ENCODE measurements around the gene HPCAL4. TPM values are rescaled to one million over a fixed set of nuclear protein-coding genes. Genes with fewer than 3 reads are reported as not detected.

HPCAL4 gene
- total RNA-seq, 1 donor from 2014 or later: 0.88 TPM

GRCh38 chr1:39672551-39672947, 18.7 kb downstream of the HPCAL4 start:
- Histone ChIP-seq H3K27ac (replicated peaks) (peak overlapping the region; percentile 92), H3K9me3 (replicated peaks) (no peaks in the 10 kb centered on the region), H3K4me1 (peaks cover 55% of the 10 kb centered on the region), H3K4me3 (peak overlapping the region; percentile 76), H3K36me3 (no peaks in the 10 kb centered on the region), H3K27me3 (ENCODE audit: low read depth) (peaks cover 19% of the 10 kb centered on the region)
- intact Hi-C loops (cut with micrococcal nuclease): no loop called here
- peak; percentile 51 for TF ChIP-seq CTCF (IDR thresholded peaks at IDR 0.05; ENCODE audit: borderline replicate concordance)
- no peak for DNase-seq

GRCh38 chr1:39671793-39672550, 19.3 kb downstream of the HPCAL4 start, which contains the start of gene NT5C1A:
Gene NT5C1A (minus strand): TSS chr1:39672107. CDS start chr1:39672038, 69 bp downstream.
- peak; percentile 76 for DNase-seq
- Histone ChIP-seq H3K36me3 (no peaks in the 10 kb centered on the region), H3K4me1 (peaks cover 59% of the 10 kb centered on the region), H3K27me3 (ENCODE audit: low read depth) (peaks cover 19% of the 10 kb centered on the region), H3K4me3 (peak within 1 kb of the TSS; percentile 76), H3K9me3 (replicated peaks) (no peaks in the 10 kb centered on the region), H3K27ac (replicated peaks) (peak within 1 kb of the TSS; percentile 92)
- intact Hi-C loops (cut with micrococcal nuclease): no loop called here
- no peak for TF ChIP-seq CTCF (IDR thresholded peaks at IDR 0.05; ENCODE audit: borderline replicate concordance)

- peaks cover 19% of the 10 kb centered on the region for H3K27me3 ChIP-seq (ENCODE audit: low read depth)
- H3K4me3 ChIP-seq: peak overlapping the region; percentile 76
- H3K9me3 ChIP-seq (replicated peaks): no peaks in the 10 kb centered on the region
- intact Hi-C loops (cut with micrococcal nuclease): no loop called here
- H3K4me1 ChIP-seq: peaks cover 59% of the 10 kb centered on the region
- TF ChIP-seq CTCF (IDR thresholded peaks at IDR 0.05; ENCODE audit: borderline replicate concordance): no peak
- peak overlapping the region; percentile 92 for H3K27ac ChIP-seq (replicated peaks)
- no peaks in the 10 kb centered on the region for H3K36me3 ChIP-seq
- DNase-seq: peak; percentile 84
Observed at GRCh38 chr1:39671433-39671792, 19.8 kb downstream of the HPCAL4 start.

GRCh38 chr1:39670689-39671088, 20.5 kb downstream of the HPCAL4 start:
- TF ChIP-seq CTCF (IDR thresholded peaks at IDR 0.05; ENCODE audit: borderline replicate concordance): no peak
- Histone ChIP-seq H3K9me3 (replicated peaks) (no peaks in the 10 kb centered on the region), H3K27me3 (ENCODE audit: low read depth) (peaks cover 19% of the 10 kb centered on the region), H3K4me3 (peak overlapping the region; percentile 76), H3K4me1 (peaks cover 59% of the 10 kb centered on the region), H3K36me3 (peaks cover 2% of the 10 kb centered on the region), H3K27ac (replicated peaks) (peak overlapping the region; percentile 92)
- intact Hi-C loops (cut with micrococcal nuclease): no loop called here
- DNase-seq: no peak

GRCh38 chr1:39668894-39669293, 22.3 kb downstream of the HPCAL4 start:
- no peak for DNase-seq
- intact Hi-C loops (cut with micrococcal nuclease): no loop called here

More at GRCh38 chr1:39668894-39669293, 22.3 kb downstream of the HPCAL4 start:
- peaks cover 59% of the 10 kb centered on the region for H3K4me1 ChIP-seq
- H3K27ac ChIP-seq (replicated peaks): peak overlapping the region; percentile 53
- peaks cover 19% of the 10 kb centered on the region for H3K27me3 ChIP-seq (ENCODE audit: low read depth)
- H3K36me3 ChIP-seq: peaks cover 10% of the 10 kb centered on the region
- no peaks in the 10 kb centered on the region for H3K9me3 ChIP-seq (replicated peaks)
- no peak for TF ChIP-seq CTCF (IDR thresholded peaks at IDR 0.05; ENCODE audit: borderline replicate concordance)
- no peak overlapping the region for H3K4me3 ChIP-seq

All from left ventricle myocardium inferior (tissue), 1 donor.